WTC11 (cell line): Measurements from ENCODE around the gene ETV6. TPM values are rescaled to one million over a fixed set of nuclear protein-coding genes. Genes with fewer than 3 reads are reported as not detected.

ENCODE experiments used
- ATAC-seq: fragments of 200-7000 bp; cut with Tn5 transposase; 2 replicates; pipeline ENCODE4 v1.10.0; 2021; ENCODE audit warnings: mild to moderate bottlenecking, moderate library complexity
- CTCF ChIA-PET: fragments of 300-600 bp; sonication (Branson Sonifier 250); formaldehyde crosslinking; loops from one replicate; lab custom pipeline; 2021; ENCODE audit warnings: antibody characterized with exemption; lab: Charles Lee
- POLR2A ChIA-PET: fragments of 350-600 bp; sonication (Branson Sonifier 250); formaldehyde crosslinking; loops from one replicate; lab custom pipeline; 2021; ENCODE audit warnings: antibody characterized with exemption; lab: Charles Lee
- DNase-seq: peaks from one replicate; pipeline ENCODE4 v3.0.0; 2021; ENCODE audit warnings: low spot score
- H3K27ac Mint-ChIP-seq: 2 replicates; pipeline ENCODE4 v1.8.0; 2021; ENCODE audit warnings: mixed read lengths
- H3K27me3 Mint-ChIP-seq: 2 replicates; pipeline ENCODE4 v1.8.0; 2021; ENCODE audit warnings: low read depth, mild to moderate bottlenecking, moderate library complexity, mixed read lengths
- H3K36me3 Mint-ChIP-seq: 2 replicates; pipeline ENCODE4 v1.8.0; 2021; ENCODE audit warnings: mixed read lengths
- H3K4me1 Mint-ChIP-seq: 2 replicates; pipeline ENCODE4 v1.8.0; 2022; ENCODE audit warnings: mixed read lengths
- H3K4me3 Mint-ChIP-seq: 2 replicates; pipeline ENCODE4 v1.8.0; 2021; ENCODE audit warnings: mild to moderate bottlenecking, moderate library complexity, mixed read lengths
- H3K9me3 Mint-ChIP-seq: 2 replicates; pipeline ENCODE4 v1.8.0; 2021; ENCODE audit warnings: mixed read lengths
- ETV6 ChIP-seq: sonication (generic); formaldehyde crosslinking; IDR thresholded peaks from 2 replicates; pipeline ENCODE4 v1.8.1; 2022; ENCODE audit warnings: mild to moderate bottlenecking, missing genetic modification reagents
- FOXP1 ChIP-seq: sonication (generic); formaldehyde crosslinking; IDR thresholded peaks from 2 replicates; pipeline ENCODE4 v1.8.0; 2022; ENCODE audit warnings: missing genetic modification reagents, mild to moderate bottlenecking, moderate library complexity, borderline replicate concordance
- GTF2I ChIP-seq: fragments of 250-450 bp; sonication (Bioruptor Pico); conservative IDR thresholded peaks from 2 replicates; pipeline ENCODE4 v1.4.0; 2021; ENCODE audit warnings: mild to moderate bottlenecking
- IRF1 ChIP-seq: sonication (generic); formaldehyde crosslinking; IDR thresholded peaks from 2 replicates; pipeline ENCODE4 v1.8.0; 2023; ENCODE audit warnings: missing genetic modification reagents
- KAT7 ChIP-seq: sonication (generic); formaldehyde crosslinking; IDR thresholded peaks from 2 replicates; pipeline ENCODE4 v1.8.1; 2023; ENCODE audit warnings: missing genetic modification reagents, mild to moderate bottlenecking, borderline replicate concordance
- MLX ChIP-seq: sonication (generic); formaldehyde crosslinking; IDR thresholded peaks from 2 replicates; pipeline ENCODE4 v1.8.1; 2023; ENCODE audit warnings: mild to moderate bottlenecking, missing genetic modification reagents, moderate library complexity
- NFYB ChIP-seq: sonication (generic); formaldehyde crosslinking; conservative IDR thresholded peaks from 2 replicates; pipeline ENCODE4 v1.8.0; 2022; ENCODE audit warnings: low read depth, missing genetic modification reagents
- OVOL2 ChIP-seq: fragments of 250-450 bp; sonication (Bioruptor Pico); IDR thresholded peaks from 2 replicates; pipeline ENCODE4 v1.9.0; 2021; ENCODE audit warnings: mild to moderate bottlenecking, borderline replicate concordance
- RELA ChIP-seq: sonication (generic); formaldehyde crosslinking; IDR thresholded peaks from 2 replicates; pipeline ENCODE4 v1.8.1; 2022; ENCODE audit warnings: missing genetic modification reagents, mild to moderate bottlenecking, borderline replicate concordance
- SOX15 ChIP-seq: fragments of 250-450 bp; sonication (Bioruptor Pico); IDR thresholded peaks from 2 replicates; pipeline ENCODE4 v1.9.0; 2021; ENCODE audit warnings: mild to moderate bottlenecking
- ZNF219 ChIP-seq: sonication (generic); formaldehyde crosslinking; IDR thresholded peaks from 2 replicates; pipeline ENCODE4 v1.8.0; 2023; ENCODE audit warnings: missing genetic modification reagents, mild to moderate bottlenecking, borderline replicate concordance
- total RNA-seq: library from RNA; stranded (reverse); gene quantifications from 3 replicates; pipeline ENCODE4 v1.2.3, GENCODE V29; 2021
- TF ChIP-seq, protein P1 (sequence below): sonication (generic); formaldehyde crosslinking; IDR thresholded peaks from 2 replicates; pipeline ENCODE4 v1.8.1; 2022; ENCODE audit warnings: low read depth, mild to moderate bottlenecking, moderate library complexity, missing genetic modification reagents, borderline replicate concordance
- TF ChIP-seq, protein P2 (sequence below): sonication (generic); formaldehyde crosslinking; IDR thresholded peaks from 2 replicates; pipeline ENCODE4 v1.8.0; 2023; ENCODE audit warnings: mild to moderate bottlenecking, missing genetic modification reagents
- TF ChIP-seq, protein P3 (sequence below): sonication (generic); formaldehyde crosslinking; conservative IDR thresholded peaks from 2 replicates; pipeline ENCODE4 v1.8.1; 2023; ENCODE audit warnings: mild to moderate bottlenecking, low read depth, missing genetic modification reagents, moderate library complexity

The ETV6 gene
- total RNA-seq, 1 experiment from 2014 or later, result 23.5 TPM

GRCh38 chr12:11734580-11735180 lies 85.2 kb downstream of the ETV6 start (continued):
- TF ChIP-seq OVOL2 (CRISPR knock-in tag), result no peak
- TF ChIP-seq NFYB (CRISPR knock-in tag), result no peak
- TF ChIP-seq IRF1, result no peak
- no peak for TF ChIP-seq ETV6 (CRISPR knock-in tag)

DNA sequence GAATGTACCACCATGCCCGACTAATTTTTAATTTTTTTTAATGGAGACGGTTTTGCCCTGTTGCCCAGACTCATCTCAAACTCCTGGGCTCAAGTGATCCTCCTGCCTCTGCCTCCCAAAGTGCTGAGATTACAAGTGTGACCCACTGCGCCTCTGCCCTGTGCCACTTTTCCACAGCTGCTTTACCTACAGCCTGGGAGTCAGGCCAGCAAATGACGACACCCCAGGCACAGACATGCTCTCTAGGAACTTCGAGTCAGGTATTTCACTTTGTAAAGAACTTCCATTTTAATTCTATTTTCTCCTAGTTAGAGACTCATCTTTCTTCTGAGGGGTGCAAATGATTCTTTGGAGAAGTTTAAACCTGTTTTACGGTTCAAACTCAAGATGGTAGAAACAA lies 89.0 kb downstream of the ETV6 start:
- H3K4me3 Mint-ChIP-seq, result no peak overlapping the region
- H3K4me1 Mint-ChIP-seq, result peaks cover 35% of the 10 kb centered on the region
- ChIA-PET CTCF (interaction anchor here (1.4 kb wide), 1 partner anchor 295 kb away, joined by 3 read pairs; no protein-coding TSS in a partner anchor), POLR2A (no interaction called here)
- DNase-seq, result no peak
- H3K9me3 Mint-ChIP-seq, result no peaks in the 10 kb centered on the region
- no peak for ATAC-seq
- TF ChIP-seq KAT7 (CRISPR knock-in tag), result no peak
- TF ChIP-seq, protein P1, sequence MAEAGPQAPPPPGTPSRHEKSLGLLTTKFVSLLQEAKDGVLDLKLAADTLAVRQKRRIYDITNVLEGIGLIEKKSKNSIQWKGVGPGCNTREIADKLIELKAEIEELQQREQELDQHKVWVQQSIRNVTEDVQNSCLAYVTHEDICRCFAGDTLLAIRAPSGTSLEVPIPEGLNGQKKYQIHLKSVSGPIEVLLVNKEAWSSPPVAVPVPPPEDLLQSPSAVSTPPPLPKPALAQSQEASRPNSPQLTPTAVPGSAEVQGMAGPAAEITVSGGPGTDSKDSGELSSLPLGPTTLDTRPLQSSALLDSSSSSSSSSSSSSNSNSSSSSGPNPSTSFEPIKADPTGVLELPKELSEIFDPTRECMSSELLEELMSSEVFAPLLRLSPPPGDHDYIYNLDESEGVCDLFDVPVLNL (CRISPR knock-in tag), result no peak
- TF ChIP-seq, protein P2, sequence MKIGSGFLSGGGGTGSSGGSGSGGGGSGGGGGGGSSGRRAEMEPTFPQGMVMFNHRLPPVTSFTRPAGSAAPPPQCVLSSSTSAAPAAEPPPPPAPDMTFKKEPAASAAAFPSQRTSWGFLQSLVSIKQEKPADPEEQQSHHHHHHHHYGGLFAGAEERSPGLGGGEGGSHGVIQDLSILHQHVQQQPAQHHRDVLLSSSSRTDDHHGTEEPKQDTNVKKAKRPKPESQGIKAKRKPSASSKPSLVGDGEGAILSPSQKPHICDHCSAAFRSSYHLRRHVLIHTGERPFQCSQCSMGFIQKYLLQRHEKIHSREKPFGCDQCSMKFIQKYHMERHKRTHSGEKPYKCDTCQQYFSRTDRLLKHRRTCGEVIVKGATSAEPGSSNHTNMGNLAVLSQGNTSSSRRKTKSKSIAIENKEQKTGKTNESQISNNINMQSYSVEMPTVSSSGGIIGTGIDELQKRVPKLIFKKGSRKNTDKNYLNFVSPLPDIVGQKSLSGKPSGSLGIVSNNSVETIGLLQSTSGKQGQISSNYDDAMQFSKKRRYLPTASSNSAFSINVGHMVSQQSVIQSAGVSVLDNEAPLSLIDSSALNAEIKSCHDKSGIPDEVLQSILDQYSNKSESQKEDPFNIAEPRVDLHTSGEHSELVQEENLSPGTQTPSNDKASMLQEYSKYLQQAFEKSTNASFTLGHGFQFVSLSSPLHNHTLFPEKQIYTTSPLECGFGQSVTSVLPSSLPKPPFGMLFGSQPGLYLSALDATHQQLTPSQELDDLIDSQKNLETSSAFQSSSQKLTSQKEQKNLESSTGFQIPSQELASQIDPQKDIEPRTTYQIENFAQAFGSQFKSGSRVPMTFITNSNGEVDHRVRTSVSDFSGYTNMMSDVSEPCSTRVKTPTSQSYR (CRISPR knock-in tag), result no peak
- TF ChIP-seq, protein P3, sequence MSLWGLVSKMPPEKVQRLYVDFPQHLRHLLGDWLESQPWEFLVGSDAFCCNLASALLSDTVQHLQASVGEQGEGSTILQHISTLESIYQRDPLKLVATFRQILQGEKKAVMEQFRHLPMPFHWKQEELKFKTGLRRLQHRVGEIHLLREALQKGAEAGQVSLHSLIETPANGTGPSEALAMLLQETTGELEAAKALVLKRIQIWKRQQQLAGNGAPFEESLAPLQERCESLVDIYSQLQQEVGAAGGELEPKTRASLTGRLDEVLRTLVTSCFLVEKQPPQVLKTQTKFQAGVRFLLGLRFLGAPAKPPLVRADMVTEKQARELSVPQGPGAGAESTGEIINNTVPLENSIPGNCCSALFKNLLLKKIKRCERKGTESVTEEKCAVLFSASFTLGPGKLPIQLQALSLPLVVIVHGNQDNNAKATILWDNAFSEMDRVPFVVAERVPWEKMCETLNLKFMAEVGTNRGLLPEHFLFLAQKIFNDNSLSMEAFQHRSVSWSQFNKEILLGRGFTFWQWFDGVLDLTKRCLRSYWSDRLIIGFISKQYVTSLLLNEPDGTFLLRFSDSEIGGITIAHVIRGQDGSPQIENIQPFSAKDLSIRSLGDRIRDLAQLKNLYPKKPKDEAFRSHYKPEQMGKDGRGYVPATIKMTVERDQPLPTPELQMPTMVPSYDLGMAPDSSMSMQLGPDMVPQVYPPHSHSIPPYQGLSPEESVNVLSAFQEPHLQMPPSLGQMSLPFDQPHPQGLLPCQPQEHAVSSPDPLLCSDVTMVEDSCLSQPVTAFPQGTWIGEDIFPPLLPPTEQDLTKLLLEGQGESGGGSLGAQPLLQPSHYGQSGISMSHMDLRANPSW (CRISPR knock-in tag), result no peak
- no peak for TF ChIP-seq MLX
- TF ChIP-seq, all 79 proteins: peak for 0
- Mint-ChIP-seq H3K27me3 (no peaks in the 10 kb centered on the region), H3K27ac (no peak overlapping the region), H3K36me3 (no peaks in the 10 kb centered on the region)

DNA sequence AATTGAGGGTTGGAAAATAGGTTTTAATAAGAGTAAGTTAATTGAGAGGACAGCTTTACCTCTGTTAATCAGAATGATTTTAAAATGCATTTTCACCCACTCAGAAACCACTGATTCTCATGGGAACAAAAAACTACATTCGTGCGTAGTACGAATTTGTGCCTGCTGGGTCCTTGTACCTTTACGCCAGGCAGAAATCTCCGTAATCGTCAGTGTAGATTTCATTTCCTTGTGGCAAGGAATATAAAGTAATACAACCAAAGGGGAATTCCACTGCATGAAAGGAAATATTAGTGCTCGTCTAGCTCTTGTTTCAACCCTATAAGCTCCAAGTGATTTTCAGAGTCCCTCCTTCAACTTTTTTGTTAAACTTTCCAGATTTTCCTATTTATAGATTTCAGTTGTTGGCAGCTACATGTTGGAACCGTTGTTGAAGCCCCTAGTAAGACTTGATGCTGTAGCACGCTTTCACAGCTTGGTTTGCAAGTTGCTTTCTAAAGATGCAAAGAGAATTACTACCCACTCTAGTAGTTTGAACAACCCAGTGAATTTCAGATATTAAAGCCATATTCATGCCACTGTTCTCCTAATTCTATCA lies 90.6 kb downstream of the ETV6 start:
- CTCF ChIA-PET, result interaction anchor here (0.6 kb wide), 1 partner anchor 225 kb away, joined by 4 read pairs; no protein-coding TSS in a partner anchor
- ATAC-seq, result no peak

More for the DNA sequence above, 90.6 kb downstream of the ETV6 start:
- Mint-ChIP-seq H3K4me1 (peaks cover 52% of the 10 kb centered on the region), H3K4me3 (no peak overlapping the region), H3K27ac (no peak overlapping the region), H3K36me3 (no peaks in the 10 kb centered on the region), H3K27me3 (no peaks in the 10 kb centered on the region), H3K9me3 (no peaks in the 10 kb centered on the region)
- POLR2A ChIA-PET, result no interaction called here
- no peak for TF ChIP-seq FOXP1 (CRISPR knock-in tag)
- TF ChIP-seq ZNF219, result no peak
- no peak for TF ChIP-seq NFYB (CRISPR knock-in tag)
- no peak for TF ChIP-seq GTF2I (CRISPR knock-in tag)
- TF ChIP-seq KAT7 (CRISPR knock-in tag), result no peak
- TF ChIP-seq SOX15, result no peak
- TF ChIP-seq RELA (CRISPR knock-in tag), result no peak
- no peak for DNase-seq
